Measurements from ENCODE around the gene CENPH. TPM values are rescaled to one million over a fixed set of nuclear protein-coding genes. Genes with fewer than 3 reads are reported as not detected.

CENPH gene
- total and polyA plus RNA-seq, 2 of the 13 experiments (the other 11 are each of a cell fraction or from before 2014, with no cell fraction given) = 11.2 to 28.8 TPM

DNA sequence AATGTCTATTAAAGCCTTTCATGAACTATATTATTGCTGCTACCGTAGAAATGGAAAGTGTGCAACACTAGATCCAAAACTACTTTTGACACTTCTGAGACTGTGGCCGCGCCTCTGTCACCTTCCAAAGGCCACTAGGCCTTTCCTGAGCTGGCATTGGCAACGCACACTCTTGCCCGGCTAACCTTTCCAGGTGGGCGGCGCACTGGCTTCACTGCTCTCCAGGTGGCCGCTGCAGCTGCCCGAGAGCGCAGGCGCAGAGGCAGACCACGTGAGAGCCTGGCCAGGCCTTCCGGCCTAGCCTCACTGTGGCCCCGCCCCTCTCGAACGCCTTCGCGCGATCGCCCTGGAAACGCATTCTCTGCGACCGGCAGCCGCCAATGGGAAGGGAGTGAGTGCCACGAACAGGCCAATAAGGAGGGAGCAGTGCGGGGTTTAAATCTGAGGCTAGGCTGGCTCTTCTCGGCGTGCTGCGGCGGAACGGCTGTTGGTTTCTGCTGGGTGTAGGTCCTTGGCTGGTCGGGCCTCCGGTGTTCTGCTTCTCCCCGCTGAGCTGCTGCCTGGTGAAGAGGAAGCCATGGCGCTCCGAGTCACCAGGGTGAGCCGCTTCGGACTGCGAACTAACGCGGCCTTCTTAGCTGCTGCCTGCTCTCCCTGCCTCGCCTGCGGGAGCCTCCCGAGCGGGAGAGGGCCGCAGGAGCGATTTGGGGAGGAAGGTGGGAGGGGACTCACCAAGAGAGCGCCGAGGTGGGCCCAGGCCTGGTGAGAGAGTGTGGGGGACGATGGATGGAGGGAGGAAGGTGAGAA lies 22.5 kb upstream of the CENPH start, which contains the start of gene CCNB1 (continued):
- TF ChIP-seq, protein P1, sequence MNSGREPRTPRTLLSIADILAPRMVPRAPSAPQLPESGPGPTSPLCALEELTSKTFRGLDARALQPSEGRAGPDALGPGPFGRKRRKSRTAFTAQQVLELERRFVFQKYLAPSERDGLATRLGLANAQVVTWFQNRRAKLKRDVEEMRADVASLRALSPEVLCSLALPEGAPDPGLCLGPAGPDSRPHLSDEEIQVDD (CRISPR knock-in tag; IDR thresholded peaks at IDR 0.05; ENCODE audit: borderline replicate concordance) = 0 out of 2 replicates have a peak, but pooled peaks have one; percentile 57
- 0 out of 2 replicates have a peak, but pooled peaks have one; percentile 59 for TF ChIP-seq ZNF235 (CRISPR knock-in tag; IDR thresholded peaks at IDR 0.05; ENCODE audit: borderline replicate concordance)
- TF ChIP-seq, protein P2, sequence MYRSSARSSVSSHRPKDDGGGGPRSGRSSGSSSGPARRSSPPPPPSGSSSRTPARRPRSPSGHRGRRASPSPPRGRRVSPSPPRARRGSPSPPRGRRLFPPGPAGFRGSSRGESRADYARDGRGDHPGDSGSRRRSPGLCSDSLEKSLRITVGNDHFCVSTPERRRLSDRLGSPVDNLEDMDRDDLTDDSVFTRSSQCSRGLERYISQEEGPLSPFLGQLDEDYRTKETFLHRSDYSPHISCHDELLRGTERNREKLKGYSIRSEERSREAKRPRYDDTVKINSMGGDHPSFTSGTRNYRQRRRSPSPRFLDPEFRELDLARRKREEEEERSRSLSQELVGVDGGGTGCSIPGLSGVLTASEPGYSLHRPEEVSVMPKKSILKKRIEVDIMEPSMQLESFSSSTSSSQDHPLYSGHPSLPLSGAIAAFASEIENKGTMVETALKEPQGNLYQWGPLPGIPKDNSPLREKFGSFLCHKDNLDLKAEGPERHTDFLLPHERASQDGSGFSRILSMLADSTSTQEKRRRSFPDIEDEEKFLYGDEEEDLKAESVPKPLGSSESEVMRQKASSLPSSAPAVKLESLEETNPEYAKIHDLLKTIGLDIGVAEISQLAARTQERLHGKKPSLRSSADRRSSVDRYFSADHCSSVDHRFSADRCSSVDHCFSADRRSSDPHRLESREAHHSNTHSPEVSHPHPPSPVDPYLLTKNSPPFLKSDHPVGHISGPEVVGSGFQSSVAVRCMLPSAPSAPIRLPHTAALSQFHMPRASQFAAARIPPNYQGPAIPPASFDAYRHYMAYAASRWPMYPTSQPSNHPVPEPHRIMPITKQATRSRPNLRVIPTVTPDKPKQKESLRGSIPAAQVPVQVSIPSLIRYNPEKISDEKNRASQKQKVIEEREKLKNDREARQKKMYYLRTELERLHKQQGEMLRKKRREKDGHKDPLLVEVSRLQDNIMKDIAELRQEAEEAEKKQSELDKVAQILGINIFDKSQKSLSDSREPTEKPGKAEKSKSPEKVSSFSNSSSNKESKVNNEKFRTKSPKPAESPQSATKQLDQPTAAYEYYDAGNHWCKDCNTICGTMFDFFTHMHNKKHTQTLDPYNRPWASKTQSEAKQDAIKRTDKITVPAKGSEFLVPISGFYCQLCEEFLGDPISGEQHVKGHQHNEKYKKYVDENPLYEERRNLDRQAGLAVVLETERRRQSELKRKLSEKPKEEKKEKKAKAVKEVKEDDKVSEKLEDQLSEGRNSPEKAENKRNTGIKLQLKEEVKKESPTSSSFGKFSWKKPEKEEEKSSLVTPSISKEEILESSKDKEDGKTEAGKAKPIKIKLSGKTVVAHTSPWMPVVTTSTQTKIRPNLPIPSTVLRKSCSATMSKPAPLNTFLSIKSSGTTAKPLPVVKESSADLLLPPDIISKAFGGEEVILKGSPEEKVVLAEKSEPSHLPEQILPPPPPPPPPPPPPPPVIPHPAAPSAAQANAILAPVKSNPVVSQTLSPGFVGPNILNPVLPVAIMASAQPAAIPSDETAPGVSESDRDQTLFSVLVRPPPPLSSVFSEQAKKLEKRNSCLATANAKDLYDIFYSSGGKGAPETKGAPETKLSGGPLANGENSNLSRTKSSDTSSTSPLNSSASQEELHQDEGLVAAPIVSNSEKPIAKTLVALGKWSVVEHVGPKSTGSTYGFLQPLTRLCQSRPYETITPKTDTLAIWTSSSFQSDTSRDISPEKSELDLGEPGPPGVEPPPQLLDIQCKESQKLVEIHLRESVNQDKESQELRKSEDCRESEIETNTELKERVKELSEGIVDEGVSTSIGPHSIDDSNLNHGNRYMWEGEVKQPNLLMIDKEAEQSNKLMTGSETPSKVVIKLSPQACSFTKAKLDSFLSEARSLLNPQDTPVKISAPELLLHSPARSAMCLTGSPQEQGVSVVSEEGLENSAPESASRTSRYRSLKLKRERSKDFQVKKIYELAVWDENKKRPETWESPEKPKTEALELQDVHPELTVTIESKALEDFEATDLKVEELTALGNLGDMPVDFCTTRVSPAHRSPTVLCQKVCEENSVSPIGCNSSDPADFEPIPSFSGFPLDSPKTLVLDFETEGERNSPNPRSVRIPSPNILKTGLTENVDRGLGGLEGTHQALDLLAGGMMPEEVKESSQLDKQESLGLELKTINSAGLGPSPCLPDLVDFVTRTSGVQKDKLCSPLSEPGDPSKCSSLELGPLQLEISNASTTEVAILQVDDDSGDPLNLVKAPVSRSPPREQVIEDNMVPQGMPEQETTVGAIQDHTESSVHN (CRISPR knock-in tag; IDR thresholded peaks at IDR 0.05) = no peak
- TF ChIP-seq, protein P3, sequence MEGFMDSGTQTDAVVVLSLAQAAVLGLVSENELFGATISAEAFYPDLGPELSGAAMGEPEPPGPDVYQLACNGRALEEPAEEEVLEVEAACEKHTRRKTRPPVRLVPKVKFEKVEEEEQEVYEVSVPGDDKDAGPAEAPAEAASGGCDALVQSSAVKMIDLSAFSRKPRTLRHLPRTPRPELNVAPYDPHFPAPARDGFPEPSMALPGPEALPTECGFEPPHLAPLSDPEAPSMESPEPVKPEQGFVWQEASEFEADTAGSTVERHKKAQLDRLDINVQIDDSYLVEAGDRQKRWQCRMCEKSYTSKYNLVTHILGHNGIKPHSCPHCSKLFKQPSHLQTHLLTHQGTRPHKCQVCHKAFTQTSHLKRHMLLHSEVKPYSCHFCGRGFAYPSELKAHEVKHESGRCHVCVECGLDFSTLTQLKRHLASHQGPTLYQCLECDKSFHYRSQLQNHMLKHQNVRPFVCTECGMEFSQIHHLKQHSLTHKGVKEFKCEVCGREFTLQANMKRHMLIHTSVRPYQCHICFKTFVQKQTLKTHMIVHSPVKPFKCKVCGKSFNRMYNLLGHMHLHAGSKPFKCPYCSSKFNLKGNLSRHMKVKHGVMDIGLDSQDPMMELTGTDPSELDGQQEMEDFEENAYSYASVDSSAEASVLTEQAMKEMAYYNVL (CRISPR knock-in tag; IDR thresholded peaks at IDR 0.05; ENCODE audit: borderline replicate concordance) = peak; percentile 70; the same call in 1 of the 2 replicates
- TF ChIP-seq RFX3 (CRISPR knock-in tag; IDR thresholded peaks at IDR 0.05) = peak; percentile 87
- no peak for TF ChIP-seq ZNF883 (CRISPR knock-in tag; IDR thresholded peaks at IDR 0.05; ENCODE audit: not compliant biosample characterization)
- peak; percentile 86; the same call in 1 of the 2 replicates for TF ChIP-seq YEATS2 (CRISPR knock-in tag; IDR thresholded peaks at IDR 0.05; ENCODE audit: borderline replicate concordance)
- TF ChIP-seq ZNF737 (CRISPR knock-in tag; IDR thresholded peaks at IDR 0.05; ENCODE audit: borderline replicate concordance) = no peak
- peak; percentile 54; the same call in 1 of the 2 replicates for TF ChIP-seq HDAC2 (CRISPR knock-in tag; IDR thresholded peaks at IDR 0.05)
- TF ChIP-seq RAD21 (CRISPR knock-in tag; IDR thresholded peaks at IDR 0.05) = peak; percentile 34; the same call in 1 of the 2 replicates
- peak; percentile 24 for TF ChIP-seq HNRNPK (IDR thresholded peaks at IDR 0.05; ENCODE audit: low read depth, low read length, poor library complexity, severe bottlenecking)
- TF ChIP-seq ZNF775 (CRISPR knock-in tag; IDR thresholded peaks at IDR 0.05; ENCODE audit: borderline replicate concordance) = peak; percentile 76; the same call in 1 of the 2 replicates
- no peak for TF ChIP-seq ZNF446 (CRISPR knock-in tag; IDR thresholded peaks at IDR 0.05)
- peak; percentile 24; the same call in 1 of the 2 replicates for TF ChIP-seq KDM1A (CRISPR knock-in tag; IDR thresholded peaks at IDR 0.05)
- TF ChIP-seq, protein P4, sequence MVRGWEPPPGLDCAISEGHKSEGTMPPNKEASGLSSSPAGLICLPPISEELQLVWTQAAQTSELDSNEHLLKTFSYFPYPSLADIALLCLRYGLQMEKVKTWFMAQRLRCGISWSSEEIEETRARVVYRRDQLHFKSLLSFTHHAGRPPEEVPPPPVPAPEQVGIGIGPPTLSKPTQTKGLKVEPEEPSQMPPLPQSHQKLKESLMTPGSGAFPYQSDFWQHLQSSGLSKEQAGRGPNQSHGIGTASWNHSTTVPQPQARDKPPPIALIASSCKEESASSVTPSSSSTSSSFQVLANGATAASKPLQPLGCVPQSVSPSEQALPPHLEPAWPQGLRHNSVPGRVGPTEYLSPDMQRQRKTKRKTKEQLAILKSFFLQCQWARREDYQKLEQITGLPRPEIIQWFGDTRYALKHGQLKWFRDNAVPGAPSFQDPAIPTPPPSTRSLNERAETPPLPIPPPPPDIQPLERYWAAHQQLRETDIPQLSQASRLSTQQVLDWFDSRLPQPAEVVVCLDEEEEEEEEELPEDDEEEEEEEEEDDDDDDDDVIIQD (CRISPR knock-in tag; IDR thresholded peaks at IDR 0.05; ENCODE audit: low read depth) = peak; percentile 92

All from HepG2 (cell line).